Measurements from ENCODE around the gene ABCD3.

- no peak for TF ChIP-seq CTCF (IDR thresholded peaks at IDR 0.05; ENCODE audit: low read length)
- no peak for TF ChIP-seq EZH2 (optimal IDR thresholded peaks at IDR 0.05; ENCODE audit: low read depth, low read length)
- no peak for TF ChIP-seq EZH2phosphoT487 (IDR thresholded peaks at IDR 0.05; ENCODE audit: low read length)
Observed at GRCh38 chr1:94389298-94389697, 28.9 kb upstream of the ABCD3 start.

Measured in MM.1S (cell line).